Natural killer cell (primary cell): ENCODE data around the gene ZGPAT. TPM values are rescaled to one million over a fixed set of nuclear protein-coding genes. Genes with fewer than 3 reads are reported as not detected.
"Not testable (repeated sequence)": the region's sequence is repeated elsewhere in the genome, so short reads cannot be mapped to it uniquely, and the experiment has no call there.

Source experiments
- ATAC-seq, 3 donors: fragments of 150-1000 bp in 2 of 3; fragments of 200-7000 bp in 1 of 3; cut with Tn5 transposase; 1 replicate in 1 of 3; 2 replicates in 2 of 3; pipeline ENCODE4 v1.10.0; 2021; ENCODE audit warnings: mild to moderate bottlenecking in 2 of 3, moderate library complexity in 2 of 3
- DNase-seq, 2 donors: peaks; one replicate each; pipeline versions ENCODE4 v3.0.0 to v3.0.0-alpha.2; 2013 to 2021; ENCODE audit warnings: mixed read lengths in 1 of 2
- H3K27ac ChIP-seq: one replicate; pipeline ENCODE4 v1.5.1; 2013; ENCODE audit warnings: mild to moderate bottlenecking, low read length
- H3K27me3 ChIP-seq: one replicate; pipeline ENCODE4 v1.6.1; 2013; ENCODE audit warnings: low read length; ENCODE audit not compliant: control insufficient read depth, insufficient read depth
- H3K36me3 ChIP-seq: one replicate; pipeline ENCODE4 v1.6.1; 2013; ENCODE audit warnings: low read length; ENCODE audit not compliant: control insufficient read depth, insufficient read depth
- H3K4me1 ChIP-seq: one replicate; pipeline ENCODE4 v1.6.1; 2013; ENCODE audit warnings: low read length; ENCODE audit not compliant: control insufficient read depth, insufficient read depth
- H3K4me3 ChIP-seq: one replicate; pipeline ENCODE4 v1.5.1; 2013; ENCODE audit warnings: low read length
- H3K9me3 ChIP-seq: one replicate; pipeline ENCODE4 v1.6.1; 2013; ENCODE audit warnings: low read length; ENCODE audit not compliant: control insufficient read depth, insufficient read depth
- H3K27ac Mint-ChIP-seq, 2 donors: one replicate each; pipeline ENCODE4 v1.8.0; 2022; ENCODE audit warnings: mild to moderate bottlenecking in 2 of 2, mixed read lengths in 2 of 2, moderate library complexity in 1 of 2
- H3K27me3 Mint-ChIP-seq, 2 donors: one replicate each; pipeline ENCODE4 v1.8.0; 2022; ENCODE audit warnings: low read depth in 2 of 2, mixed read lengths in 2 of 2
- H3K36me3 Mint-ChIP-seq: one replicate; pipeline ENCODE4 v1.8.0; 2022; ENCODE audit warnings: mixed read lengths
- H3K4me1 Mint-ChIP-seq, 2 donors: one replicate each; pipeline ENCODE4 v1.8.0; 2022; ENCODE audit warnings: mixed read lengths in 2 of 2
- H3K4me3 Mint-ChIP-seq: one replicate; pipeline ENCODE4 v1.8.0; 2022; ENCODE audit warnings: mild to moderate bottlenecking, moderate library complexity, mixed read lengths
- H3K9me3 Mint-ChIP-seq, 2 donors: one replicate each; pipeline ENCODE4 v1.8.0; 2022; ENCODE audit warnings: mixed read lengths in 2 of 2
- CTCF ChIP-seq: fragments of 200-600 bp; IDR thresholded peaks from one replicate; pipeline ENCODE4 v1.8.0; 2022; ENCODE audit warnings: antibody characterized with exemption
- WGBS: methylation state at CpG from one replicate; pipeline ENCODE4 v1.1.7; 2013; ENCODE audit warnings: missing lambda C conversion rate; ENCODE audit not compliant: insufficient coverage; 5-methylcytosine and 5-hydroxymethylcytosine counted together
- intact Hi-C: fragments of 100-400 bp; cut with micrococcal nuclease; formaldehyde crosslinking; loops from one replicate; pipeline ENCODE4 v1.14.2; 2022
- total RNA-seq, 4 donors: library from RNA; stranded (reverse); fragments of 120-200 nt in 1 of 4; gene quantifications; one replicate each; pipeline versions ENCODE4 v1.2.3 to v1.2.4, GENCODE V29; 2013 to 2022

ZGPAT gene
- total RNA-seq, 3 donors from 2014 or later (not counting 1 experiment from before 2014, with no cell fraction given), result 39.3 to 47.7 (median 46.1) TPM

GRCh38 chr20:63730189-63730733, 22.4 kb downstream of the ZGPAT start:
- intact Hi-C loops, result loop anchor here (10.0 kb wide), 1 partner anchor 95 kb away; no protein-coding TSS in a partner anchor
- WGBS, result 66% methylated on average over 18 of the region's 18 CpGs
- not testable (repeated sequence) for H3K9me3 ChIP-seq, H3K4me3 ChIP-seq, H3K27me3 ChIP-seq, H3K4me3 Mint-ChIP-seq, H3K36me3 Mint-ChIP-seq, H3K9me3 Mint-ChIP-seq, H3K27ac Mint-ChIP-seq, ATAC-seq, H3K27me3 Mint-ChIP-seq
- Histone ChIP-seq H3K36me3 (peaks cover 25% of the 10 kb centered on the region), H3K4me1 (peaks cover 59% of the 10 kb centered on the region), H3K27ac (peak overlapping the region; percentile 21)
- H3K4me1 Mint-ChIP-seq, result peaks cover 33 to 34% of the 10 kb centered on the region in 2 donors
- DNase-seq, result peak in 1 of 2 donors; percentile 16

GRCh38 chr20:63731410-63731809, 23.6 kb downstream of the ZGPAT start:
- Histone ChIP-seq H3K9me3 (no peaks in the 10 kb centered on the region), H3K27me3 (no peaks in the 10 kb centered on the region), H3K4me3 (no peak overlapping the region), H3K36me3 (peaks cover 24% of the 10 kb centered on the region), H3K4me1 (peaks cover 70% of the 10 kb centered on the region), H3K27ac (no peak overlapping the region)
- Mint-ChIP-seq H3K27ac (no peak overlapping the region), H3K27me3 (no peaks in the 10 kb centered on the region), H3K9me3 (no peaks in the 10 kb centered on the region), H3K4me3 (no peak overlapping the region), H3K36me3 (no peaks in the 10 kb centered on the region), H3K4me1 (peaks cover 45% of the 10 kb centered on the region in 2 donors)
- intact Hi-C loops, result loop anchor here (10.0 kb wide), 1 partner anchor 97 kb away; no protein-coding TSS in a partner anchor
- DNase-seq (no peak), ATAC-seq (no peak)
- WGBS, result 83% methylated on average over 4 of the region's 5 CpGs
- no peak for TF ChIP-seq CTCF

- WGBS, result 92% methylated on average over 38 of the region's 38 CpGs
- Mint-ChIP-seq H3K4me1 (peaks cover 45 to 55% of the 10 kb centered on the region in 2 donors), H3K27me3 (no peaks in the 10 kb centered on the region), H3K4me3 (no peak overlapping the region), H3K36me3 (no peaks in the 10 kb centered on the region), H3K27ac (no peak overlapping the region), H3K9me3 (no peaks in the 10 kb centered on the region)
- Histone ChIP-seq H3K9me3 (no peaks in the 10 kb centered on the region), H3K36me3 (peaks cover 24% of the 10 kb centered on the region), H3K27me3 (no peaks in the 10 kb centered on the region), H3K4me3 (no peak overlapping the region), H3K27ac (no peak overlapping the region), H3K4me1 (peaks cover 76% of the 10 kb centered on the region)
- DNase-seq (peak in 1 of 2 donors; percentile 13), ATAC-seq (no peak)
- TF ChIP-seq CTCF, result no peak
- intact Hi-C loops, result loop anchor here (10.0 kb wide), 1 partner anchor 98 kb away; no protein-coding TSS in a partner anchor
Observed at GRCh38 chr20:63732118-63733095, 24.6 kb downstream of the ZGPAT start.

- Histone ChIP-seq H3K4me1 (peaks cover 73% of the 10 kb centered on the region), H3K27me3 (no peaks in the 10 kb centered on the region), H3K36me3 (peaks cover 24% of the 10 kb centered on the region), H3K27ac (no peak overlapping the region), H3K4me3 (no peak overlapping the region), H3K9me3 (no peaks in the 10 kb centered on the region)
- no peaks in the 10 kb centered on the region for H3K36me3 Mint-ChIP-seq
- no peaks in the 10 kb centered on the region for H3K9me3 Mint-ChIP-seq
- H3K27ac Mint-ChIP-seq, result peak overlapping the region in 1 of 2 donors; percentile 19
- H3K4me1 Mint-ChIP-seq, result peaks cover 44 to 48% of the 10 kb centered on the region in 2 donors
- no peaks in the 10 kb centered on the region for H3K27me3 Mint-ChIP-seq
- intact Hi-C loops, result loop anchor here (10.0 kb wide), 1 partner anchor 98 kb away; no protein-coding TSS in a partner anchor
- TF ChIP-seq CTCF, result no peak
- DNase-seq, result no peak
- no peak overlapping the region for H3K4me3 Mint-ChIP-seq
- 97% methylated on average over 13 of the region's 13 CpGs for whole genome bisulfite sequencing
- ATAC-seq, result no peak
Observed at GRCh38 chr20:63733117-63733516, 25.3 kb downstream of the ZGPAT start.
